ENCODE results near the gene FRMPD2. TPM values are rescaled to one million over a fixed set of nuclear protein-coding genes. Genes with fewer than 3 reads are reported as not detected.

FRMPD2 gene
- total and polyA plus RNA-seq, 2 donors (not counting 3 experiments of a cell fraction or from before 2014, with no cell fraction given): 0.42 TPM; not detected in 1

GRCh38 chr10:48224979-48225560 is 49.4 kb downstream of the FRMPD2 start:
- H3K9me1 ChIP-seq (replicated peaks; ENCODE audit: control insufficient read depth, extremely low read depth, insufficient read depth, low read length): no peaks in the 10 kb centered on the region
- H3K9me3 ChIP-seq (replicated peaks; ENCODE audit: control insufficient read depth, insufficient read depth, low read length): no peaks in the 10 kb centered on the region
- FAIRE-seq (no peak), DNase-seq (ENCODE audit: low read depth, low spot score) (no peak)
- H3K79me2 ChIP-seq (ENCODE audit: control insufficient read depth, insufficient read depth, low read length): no peaks in the 10 kb centered on the region
- intact Hi-C loops (cut with micrococcal nuclease) (no loop called here), dilution Hi-C loops (cut with MboI; ENCODE audit: extremely low pct_ligation_motif_present, low sequenced_read_pairs) (no loop called here)
- H3K27ac ChIP-seq (ENCODE audit: insufficient read depth, low read depth, low read length): no peak overlapping the region
- POLR2A ChIA-PET: no interaction called here
- H3K9ac ChIP-seq (replicated peaks; ENCODE audit: extremely low read depth, insufficient read depth, low read length): no peak overlapping the region
- no peaks in the 10 kb centered on the region for H4K20me1 ChIP-seq (replicated peaks; ENCODE audit: control insufficient read depth, extremely low read depth, insufficient read depth, low read length)
- no TSS peak for BruUV-seq (replicated peaks)
- no peak overlapping the region for H3K4me2 ChIP-seq (ENCODE audit: insufficient read depth, low read length)
- CTCF ChIA-PET: interaction anchor here (1.4 kb wide), 1 partner anchor 10 kb away, joined by 5 read pairs; no protein-coding TSS in a partner anchor
- TF ChIP-seq EZH2 (IDR thresholded peaks at IDR 0.05; ENCODE audit: borderline replicate concordance, low read depth, low read length, severe bottlenecking): no peak
- no peak for TF ChIP-seq GATA2 (IDR thresholded peaks at IDR 0.05; ENCODE audit: insufficient read depth, insufficient read length, low read depth, low read length)
- TF ChIP-seq CTCF (IDR thresholded peaks at IDR 0.05; ENCODE audit: extremely low read depth in 1 of 2, insufficient read depth in 1 of 2, low read depth in 1 of 2, low read length in 2 of 2): no peak
- TF ChIP-seq POLR2A (IDR thresholded peaks at IDR 0.05; ENCODE audit: low read depth, low read length): no peak
- no peak for TF ChIP-seq MAX (IDR thresholded peaks at IDR 0.05; ENCODE audit: insufficient read depth, insufficient read length)
- TF ChIP-seq POLR2AphosphoS5 (IDR thresholded peaks at IDR 0.05; ENCODE audit: insufficient read depth, low read depth, low read length): no peak
- no peak for TF ChIP-seq MYC (IDR thresholded peaks at IDR 0.05; ENCODE audit: low read depth, low read length)
- TF ChIP-seq FOS (IDR thresholded peaks at IDR 0.05; ENCODE audit: borderline replicate concordance, insufficient read depth, low read length): no peak
- no peak for TF ChIP-seq JUN (IDR thresholded peaks at IDR 0.05; ENCODE audit: borderline replicate concordance, insufficient read depth, insufficient read length, low read depth)
- no peaks in the 10 kb centered on the region for H3K4me1 ChIP-seq (ENCODE audit: control insufficient read depth, extremely low read depth, insufficient read depth, low read length)
- no peak overlapping the region for H2AFZ ChIP-seq (ENCODE audit: low read depth, low read length)
- H3K36me3 ChIP-seq (ENCODE audit: control insufficient read depth in 2 of 2, extremely low read depth in 1 of 2, insufficient read depth in 2 of 2, low read length in 2 of 2): no peaks in the 10 kb centered on the region
- peaks cover 0 to 21% of the 10 kb centered on the region in 2 experiments for H3K27me3 ChIP-seq (ENCODE audit: control insufficient read depth in 2 of 2, insufficient read depth in 2 of 2, low read length in 2 of 2)
- no peak overlapping the region for H3K4me3 ChIP-seq (replicated peaks in 1 of 3; ENCODE audit: insufficient read depth in 1 of 3, low read depth in 1 of 3, low read length in 3 of 3)

Measured in endothelial cell of umbilical vein (primary cell).